T-helper 2 cell treated with Interferon-gamma antibody and Interleukin-4, amounts not matched to agents 100 ng/mL and 5 ng/mL, for 36 hours (primary cell): ENCODE results near the gene ETDB. TPM values are rescaled to one million over a fixed set of nuclear protein-coding genes. Genes with fewer than 3 reads are reported as not detected.
"Not testable (repeated sequence)": the region's sequence is repeated elsewhere in the genome, so short reads cannot be mapped to it uniquely, and the experiment has no call there.

Experiments
- intact Hi-C: fragments of 100-400 bp; cut with micrococcal nuclease; formaldehyde crosslinking; loops from one replicate; pipeline ENCODE4 v1.15.1; 2023
- total RNA-seq: library from RNA; stranded (reverse); gene quantifications from 2 replicates; pipeline ENCODE4 v1.2.3, GENCODE V29; 2022

Gene ETDB
- total RNA-seq, result not detected in 2 replicates

GRCh38 chrX:135120056-135120576 is at the start of gene ETDB:
Gene ETDB (minus strand): TSS chrX:135120526. CDS start chrX:135119261, 1,265 bp downstream.
- intact Hi-C loops, result not testable (repeated sequence)

- intact Hi-C loops, result not testable (repeated sequence)
Measured at GRCh38 chrX:135169534-135169933, 49.2 kb upstream of the ETDB start.

GRCh38 chrX:135168486-135168885 is 48.2 kb upstream of the ETDB start:
- intact Hi-C loops, result no loop called here

GRCh38 chrX:135154688-135155087 is 34.4 kb upstream of the ETDB start:
- intact Hi-C loops, result not testable (repeated sequence)

GRCh38 chrX:135126145-135126544 is 5.8 kb upstream of the ETDB start:
- intact Hi-C loops, result not testable (repeated sequence)

GRCh38 chrX:135116064-135116463 is 4.3 kb downstream of the ETDB start:
- intact Hi-C loops, result not testable (repeated sequence)

- intact Hi-C loops, result no loop called here
Measured at GRCh38 chrX:135114392-135114791, 5.9 kb downstream of the ETDB start.

GRCh38 chrX:135112743-135113142 is 7.6 kb downstream of the ETDB start:
- intact Hi-C loops, result no loop called here

- intact Hi-C loops, result no loop called here
Measured at GRCh38 chrX:135112096-135112729, 8.1 kb downstream of the ETDB start.

- intact Hi-C loops, result no loop called here
Measured at GRCh38 chrX:135109554-135109953, 10.8 kb downstream of the ETDB start.

- intact Hi-C loops, result no loop called here
Measured at GRCh38 chrX:135099493-135099783, 20.9 kb downstream of the ETDB start.

GRCh38 chrX:135097196-135097744 is 23.1 kb downstream of the ETDB start:
- intact Hi-C loops, result not testable (repeated sequence)

- intact Hi-C loops, result no loop called here
Measured at GRCh38 chrX:135095715-135096114, 24.6 kb downstream of the ETDB start.

- intact Hi-C loops, result no loop called here
Measured at GRCh38 chrX:135094726-135095125, 25.6 kb downstream of the ETDB start.

- intact Hi-C loops, result no loop called here
Measured at GRCh38 chrX:135089126-135089525, 31.2 kb downstream of the ETDB start.

- intact Hi-C loops, result loop anchor here (2.0 kb wide), 1 partner anchor 83 kb away; no protein-coding TSS in a partner anchor
Measured at GRCh38 chrX:135087867-135088266, 32.5 kb downstream of the ETDB start.

GRCh38 chrX:135086197-135086854 is 34.0 kb downstream of the ETDB start:
- intact Hi-C loops, result loop anchor here (1.0 to 2.0 kb wide), 3 partner anchors 34 to 121 kb away; partner anchors contain the start of gene RTL8A

- intact Hi-C loops, result no loop called here
Measured at GRCh38 chrX:135081693-135082404, 38.5 kb downstream of the ETDB start.
